Suprapubic skin (tissue), 4 donors: ENCODE results near the gene FZD7. TPM values are rescaled to one million over a fixed set of nuclear protein-coding genes. Genes with fewer than 3 reads are reported as not detected.
A peak's percentile ranks its signal among the peaks of the same experiment; 100 is the strongest.

Experiments used
- DNase-seq, 2 donors: peaks; one replicate each; pipeline ENCODE4 v3.0.0-alpha.2; 2019; ENCODE audit warnings: low spot score in 2 of 2
- H3K27ac ChIP-seq: fragments of 200-600 bp; sonication (generic); one replicate; pipeline ENCODE4 v1.5.1; 2019
- H3K27me3 ChIP-seq: fragments of 200-600 bp; sonication (generic); one replicate; pipeline ENCODE4 v1.5.1; 2019
- H3K36me3 ChIP-seq: fragments of 200-600 bp; sonication (generic); one replicate; pipeline ENCODE4 v1.5.1; 2019
- H3K4me1 ChIP-seq: fragments of 200-600 bp; sonication (generic); one replicate; pipeline ENCODE4 v1.5.1; 2019
- H3K4me3 ChIP-seq: fragments of 200-600 bp; sonication (generic); one replicate; pipeline ENCODE4 v1.5.1; 2019; ENCODE audit warnings: mild to moderate bottlenecking
- H3K9me3 ChIP-seq: fragments of 200-600 bp; sonication (generic); one replicate; pipeline ENCODE4 v1.5.1; 2019
- CTCF ChIP-seq, 2 donors: fragments of 200-600 bp in 1 of 2; fragments of 450-650 bp in 1 of 2; sonication (generic) in 1 of 2; IDR thresholded peaks; one replicate each; pipeline ENCODE4 v1.5.1; 2016 to 2019; ENCODE audit warnings: antibody characterized with exemption in 2 of 2, mild to moderate bottlenecking in 1 of 2, moderate library complexity in 1 of 2
- EP300 ChIP-seq: sonication (generic); formaldehyde crosslinking; IDR thresholded peaks from one replicate; pipeline ENCODE4 v1.6.1; 2017; ENCODE audit warnings: antibody characterized with exemption
- POLR2A ChIP-seq, 2 donors: fragments of 450-650 bp; IDR thresholded peaks; one replicate each; pipeline ENCODE4 v1.6.1; 2017; ENCODE audit warnings: antibody characterized with exemption in 2 of 2, mild to moderate bottlenecking in 2 of 2, moderate library complexity in 2 of 2
- POLR2AphosphoS5 ChIP-seq, 3 donors: sonication (generic); formaldehyde crosslinking; IDR thresholded peaks; one replicate each; pipeline ENCODE4 v1.6.1; 2017; ENCODE audit warnings: antibody characterized with exemption in 3 of 3
- WGBS: methylation state at CpG from one replicate; pipeline ENCODE4 v1.1.5; 2018; 5-methylcytosine and 5-hydroxymethylcytosine counted together
- total RNA-seq, 4 donors: library from RNA; depleted of rRNA; stranded (reverse); fragments of >200 nt; gene quantifications; one replicate each; pipeline ENCODE4 v1.1.0, GENCODE V29; 2016

The FZD7 gene
- total RNA-seq, 4 donors from 2014 or later = 13.5 to 31.3 (median 23.6) TPM

- H3K27ac ChIP-seq = no peak overlapping the region
- DNase-seq = no peak
- peak overlapping the region; percentile 89 for H3K4me3 ChIP-seq
- TF ChIP-seq EP300 (no peak), POLR2A (IDR thresholded peaks at IDR 0.05) (no peak), CTCF (IDR thresholded peaks at IDR 0.05) (no peak), POLR2AphosphoS5 (IDR thresholded peaks at IDR 0.05) (no peak)
- WGBS = 50% methylated on average over 7 of the region's 7 CpGs
- peaks cover 52% of the 10 kb centered on the region for H3K4me1 ChIP-seq
- peaks cover 8% of the 10 kb centered on the region for H3K27me3 ChIP-seq
- H3K9me3 ChIP-seq = no peaks in the 10 kb centered on the region
- H3K36me3 ChIP-seq = no peaks in the 10 kb centered on the region
These were observed 3.4 kb downstream of the FZD7 start for GRCh38 chr2:202037086-202037485.

GRCh38 chr2:202038471-202039277 lies 5.0 kb downstream of the FZD7 start:
- 52% methylated on average over 4 of the region's 4 CpGs for WGBS
- Histone ChIP-seq H3K27ac (peak overlapping the region; percentile 19), H3K9me3 (no peaks in the 10 kb centered on the region), H3K4me3 (peak overlapping the region; percentile 89), H3K4me1 (peaks cover 43% of the 10 kb centered on the region), H3K27me3 (peaks cover 8% of the 10 kb centered on the region), H3K36me3 (no peaks in the 10 kb centered on the region)
- no peak for TF ChIP-seq POLR2AphosphoS5 (IDR thresholded peaks at IDR 0.05)
- no peak for TF ChIP-seq EP300
- no peak for DNase-seq

- TF ChIP-seq POLR2A (IDR thresholded peaks at IDR 0.05) (no peak), POLR2AphosphoS5 (IDR thresholded peaks at IDR 0.05) (no peak)
- no peaks in the 10 kb centered on the region for H3K9me3 ChIP-seq
- H3K36me3 ChIP-seq = no peaks in the 10 kb centered on the region
- H3K4me1 ChIP-seq = peaks cover 41% of the 10 kb centered on the region
- peak overlapping the region; percentile 17 for H3K4me3 ChIP-seq
- peak overlapping the region; percentile 19 for H3K27ac ChIP-seq
- WGBS = 54% methylated on average over 13 of the region's 13 CpGs
- DNase-seq = no peak
- H3K27me3 ChIP-seq = peaks cover 8% of the 10 kb centered on the region
These were observed 5.8 kb downstream of the FZD7 start for GRCh38 chr2:202039278-202040078.

- Histone ChIP-seq H3K27me3 (peaks cover 8% of the 10 kb centered on the region), H3K4me3 (no peak overlapping the region), H3K9me3 (no peaks in the 10 kb centered on the region), H3K27ac (no peak overlapping the region), H3K36me3 (no peaks in the 10 kb centered on the region), H3K4me1 (peaks cover 33% of the 10 kb centered on the region)
- TF ChIP-seq POLR2AphosphoS5 (IDR thresholded peaks at IDR 0.05) (no peak), CTCF (IDR thresholded peaks at IDR 0.05) (no peak), POLR2A (IDR thresholded peaks at IDR 0.05) (no peak), EP300 (no peak)
- DNase-seq = no peak
- WGBS = 80% methylated on average over 4 of the region's 4 CpGs
These were observed 6.6 kb downstream of the FZD7 start for GRCh38 chr2:202040079-202040844.

- H3K4me3 ChIP-seq = no peak overlapping the region
- DNase-seq = no peak
- H3K9me3 ChIP-seq = no peaks in the 10 kb centered on the region
- H3K36me3 ChIP-seq = no peaks in the 10 kb centered on the region
- TF ChIP-seq EP300 (no peak), POLR2AphosphoS5 (IDR thresholded peaks at IDR 0.05) (no peak), CTCF (IDR thresholded peaks at IDR 0.05) (no peak), POLR2A (IDR thresholded peaks at IDR 0.05) (no peak)
- H3K27ac ChIP-seq = no peak overlapping the region
- no peaks in the 10 kb centered on the region for H3K27me3 ChIP-seq
- H3K4me1 ChIP-seq = peaks cover 14% of the 10 kb centered on the region
- WGBS = 97% methylated on average over 5 of the region's 5 CpGs
These were observed 8.8 kb downstream of the FZD7 start for GRCh38 chr2:202042444-202042843.
